ENCODE measurements around the gene POLR2L. TPM values are rescaled to one million over a fixed set of nuclear protein-coding genes. Genes with fewer than 3 reads are reported as not detected.

The POLR2L gene
- total and polyA plus RNA-seq, 2 of the 13 experiments (the other 11 are each of a cell fraction or from before 2014, with no cell fraction given), result 104 to 114 TPM

DNA sequence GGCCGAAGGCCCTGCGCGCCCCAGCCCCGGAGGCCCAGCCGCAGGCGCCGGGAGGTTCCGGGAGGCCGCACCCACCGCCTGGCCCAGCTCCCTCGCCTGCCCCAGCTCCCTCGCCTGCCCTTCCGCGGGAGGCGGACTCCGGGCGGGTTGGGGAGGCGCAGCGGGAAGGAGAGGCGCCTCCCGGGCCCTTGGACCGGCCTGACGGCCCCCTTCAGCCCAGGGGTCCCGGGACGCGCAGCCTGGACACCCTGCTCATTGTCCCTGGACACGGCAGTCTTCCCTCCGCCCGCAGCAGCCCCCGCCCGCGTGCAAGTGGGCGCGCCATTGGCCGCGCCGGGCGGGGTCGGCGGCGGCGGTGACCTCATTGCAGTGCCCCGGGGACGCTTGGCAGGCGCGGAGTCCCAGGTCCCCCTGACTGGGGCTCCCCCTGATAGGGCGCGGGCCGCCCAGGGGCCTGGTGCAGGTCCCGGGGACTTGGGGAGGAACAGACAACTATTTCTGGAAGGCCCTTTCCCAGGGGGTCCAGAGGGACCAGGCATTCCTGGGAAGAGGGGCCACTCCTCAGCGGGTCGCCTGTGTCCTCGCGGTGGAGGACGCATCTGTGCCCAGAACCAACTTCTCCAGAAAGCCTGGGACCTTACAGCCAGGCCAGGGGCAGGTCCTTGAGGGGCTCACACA, 9.1 kb downstream of the POLR2L start (continued):
- TF ChIP-seq SNRNP70 (IDR thresholded peaks at IDR 0.05; ENCODE audit: low read depth, low read length) (no peak), HBP1 (CRISPR knock-in tag; IDR thresholded peaks at IDR 0.05; ENCODE audit: low read depth) (no peak), KMT2B (CRISPR knock-in tag; IDR thresholded peaks at IDR 0.05) (no peak), CTCF (CRISPR knock-in tag; IDR thresholded peaks at IDR 0.05) (no peak), MYC (CRISPR knock-in tag; IDR thresholded peaks at IDR 0.05; ENCODE audit: borderline replicate concordance) (0 out of 2 replicates have a peak, but pooled peaks have one; percentile 49), ZNF660 (CRISPR knock-in tag; IDR thresholded peaks at IDR 0.05; ENCODE audit: borderline replicate concordance, low read depth) (no peak), ZSCAN25 (CRISPR knock-in tag; IDR thresholded peaks at IDR 0.05) (no peak), HNRNPK (IDR thresholded peaks at IDR 0.05; ENCODE audit: low read depth, low read length, poor library complexity, severe bottlenecking) (peak; percentile 79), HDAC2 (CRISPR knock-in tag; IDR thresholded peaks at IDR 0.05) (no peak), MAZ (IDR thresholded peaks at IDR 0.05; ENCODE audit: borderline replicate concordance, low read depth, low read length) (peak; percentile 73; the same call in 1 of the 2 replicates), MAZ (CRISPR knock-in tag; IDR thresholded peaks at IDR 0.05; ENCODE audit: low read depth) (no peak), ZBTB7B (CRISPR knock-in tag; IDR thresholded peaks at IDR 0.05) (no peak), WIZ (CRISPR knock-in tag; IDR thresholded peaks at IDR 0.05) (no peak), SKIL (CRISPR knock-in tag; IDR thresholded peaks at IDR 0.05; ENCODE audit: borderline replicate concordance) (no peak; the same call in 1 of the 2 replicates), ZNF652 (CRISPR knock-in tag; IDR thresholded peaks at IDR 0.05; ENCODE audit: borderline replicate concordance, low read depth) (no peak), ZNF891 (CRISPR knock-in tag; IDR thresholded peaks at IDR 0.05) (no peak), HMGXB4 (CRISPR knock-in tag; IDR thresholded peaks at IDR 0.05; ENCODE audit: borderline replicate concordance in 1 of 2, low read depth in 1 of 2) (peak in 1 of 2 experiments; percentile 39; a peak in 1 of 4 replicates), ZNF343 (CRISPR knock-in tag; IDR thresholded peaks at IDR 0.05) (no peak)
- TF ChIP-seq, protein P1, sequence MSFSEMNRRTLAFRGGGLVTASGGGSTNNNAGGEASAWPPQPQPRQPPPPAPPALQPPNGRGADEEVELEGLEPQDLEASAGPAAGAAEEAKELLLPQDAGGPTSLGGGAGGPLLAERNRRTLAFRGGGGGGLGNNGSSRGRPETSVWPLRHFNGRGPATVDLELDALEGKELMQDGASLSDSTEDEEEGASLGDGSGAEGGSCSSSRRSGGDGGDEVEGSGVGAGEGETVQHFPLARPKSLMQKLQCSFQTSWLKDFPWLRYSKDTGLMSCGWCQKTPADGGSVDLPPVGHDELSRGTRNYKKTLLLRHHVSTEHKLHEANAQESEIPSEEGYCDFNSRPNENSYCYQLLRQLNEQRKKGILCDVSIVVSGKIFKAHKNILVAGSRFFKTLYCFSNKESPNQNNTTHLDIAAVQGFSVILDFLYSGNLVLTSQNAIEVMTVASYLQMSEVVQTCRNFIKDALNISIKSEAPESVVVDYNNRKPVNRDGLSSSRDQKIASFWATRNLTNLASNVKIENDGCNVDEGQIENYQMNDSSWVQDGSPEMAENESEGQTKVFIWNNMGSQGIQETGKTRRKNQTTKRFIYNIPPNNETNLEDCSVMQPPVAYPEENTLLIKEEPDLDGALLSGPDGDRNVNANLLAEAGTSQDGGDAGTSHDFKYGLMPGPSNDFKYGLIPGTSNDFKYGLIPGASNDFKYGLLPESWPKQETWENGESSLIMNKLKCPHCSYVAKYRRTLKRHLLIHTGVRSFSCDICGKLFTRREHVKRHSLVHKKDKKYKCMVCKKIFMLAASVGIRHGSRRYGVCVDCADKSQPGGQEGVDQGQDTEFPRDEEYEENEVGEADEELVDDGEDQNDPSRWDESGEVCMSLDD (CRISPR knock-in tag; IDR thresholded peaks at IDR 0.05; ENCODE audit: borderline replicate concordance), result no peak
